Chondrocyte (in vitro differentiated cells): Measurements from ENCODE around the gene SERINC5. TPM values are rescaled to one million over a fixed set of nuclear protein-coding genes. Genes with fewer than 3 reads are reported as not detected.
"Not testable (repeated sequence)": the region's sequence is repeated elsewhere in the genome, so short reads cannot be mapped to it uniquely, and the experiment has no call there.

ENCODE experiments used
- DNase-seq: peaks from one replicate; pipeline ENCODE4 v3.0.0; 2021; ENCODE audit warnings: mixed read lengths, low spot score
- H3K27ac Mint-ChIP-seq: one replicate; pipeline ENCODE4 v1.8.0; 2021; ENCODE audit warnings: mild to moderate bottlenecking, moderate library complexity, mixed read lengths; ENCODE audit not compliant: unreplicated experiment
- H3K27me3 Mint-ChIP-seq: 2 replicates; pipeline ENCODE4 v1.8.0; 2021; ENCODE audit warnings: low read depth, mixed read lengths
- H3K36me3 Mint-ChIP-seq: 2 replicates; pipeline ENCODE4 v1.8.0; 2021; ENCODE audit warnings: low read depth, mixed read lengths
- H3K4me1 Mint-ChIP-seq: 2 replicates; pipeline ENCODE4 v1.8.0; 2021; ENCODE audit warnings: low read depth, mild to moderate bottlenecking, mixed read lengths
- H3K4me3 Mint-ChIP-seq: one replicate; pipeline ENCODE4 v1.8.0; 2021; ENCODE audit warnings: mild to moderate bottlenecking, moderate library complexity, mixed read lengths; ENCODE audit not compliant: unreplicated experiment
- H3K9me3 Mint-ChIP-seq: 2 replicates; pipeline ENCODE4 v1.8.0; 2021; ENCODE audit warnings: low read depth, mixed read lengths
- total RNA-seq: library from RNA; stranded (reverse); gene quantifications from 3 replicates; pipeline ENCODE4 v1.2.1, GENCODE V29; 2021
- TF ChIP-seq, protein P1 (sequence below): fragments of 200-600 bp; sonication (generic); IDR thresholded peaks from 2 replicates; pipeline ENCODE4 v1.5.0; 2021; ENCODE audit warnings: antibody characterized with exemption, mild to moderate bottlenecking, moderate library complexity

SERINC5 gene
- total RNA-seq, 1 donor from 2014 or later, result 41.5 TPM

DNA sequence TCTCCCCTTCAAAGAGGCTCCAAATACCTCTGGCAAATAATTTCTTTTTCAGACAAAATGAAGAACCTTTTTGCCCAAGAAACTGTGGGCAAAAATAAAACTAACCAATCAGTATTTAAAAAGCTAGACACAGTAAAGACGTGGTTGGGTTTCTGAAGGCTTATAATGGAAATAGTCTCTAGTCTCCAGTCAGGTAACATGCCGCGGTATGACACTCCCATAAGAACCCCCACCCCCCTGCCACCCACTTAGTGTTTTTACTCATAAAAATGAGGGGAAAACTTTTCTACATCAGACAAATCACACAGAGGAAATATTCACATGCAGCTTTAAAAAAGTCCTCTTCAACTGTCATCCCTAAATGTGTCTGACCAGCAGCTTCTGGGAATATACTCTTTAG, 115.4 kb downstream of the SERINC5 start:
- TF ChIP-seq, protein P1, sequence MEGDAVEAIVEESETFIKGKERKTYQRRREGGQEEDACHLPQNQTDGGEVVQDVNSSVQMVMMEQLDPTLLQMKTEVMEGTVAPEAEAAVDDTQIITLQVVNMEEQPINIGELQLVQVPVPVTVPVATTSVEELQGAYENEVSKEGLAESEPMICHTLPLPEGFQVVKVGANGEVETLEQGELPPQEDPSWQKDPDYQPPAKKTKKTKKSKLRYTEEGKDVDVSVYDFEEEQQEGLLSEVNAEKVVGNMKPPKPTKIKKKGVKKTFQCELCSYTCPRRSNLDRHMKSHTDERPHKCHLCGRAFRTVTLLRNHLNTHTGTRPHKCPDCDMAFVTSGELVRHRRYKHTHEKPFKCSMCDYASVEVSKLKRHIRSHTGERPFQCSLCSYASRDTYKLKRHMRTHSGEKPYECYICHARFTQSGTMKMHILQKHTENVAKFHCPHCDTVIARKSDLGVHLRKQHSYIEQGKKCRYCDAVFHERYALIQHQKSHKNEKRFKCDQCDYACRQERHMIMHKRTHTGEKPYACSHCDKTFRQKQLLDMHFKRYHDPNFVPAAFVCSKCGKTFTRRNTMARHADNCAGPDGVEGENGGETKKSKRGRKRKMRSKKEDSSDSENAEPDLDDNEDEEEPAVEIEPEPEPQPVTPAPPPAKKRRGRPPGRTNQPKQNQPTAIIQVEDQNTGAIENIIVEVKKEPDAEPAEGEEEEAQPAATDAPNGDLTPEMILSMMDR, result no peak
- no peak for DNase-seq
- no peak overlapping the region for H3K4me3 Mint-ChIP-seq
- H3K9me3 Mint-ChIP-seq, result no peaks in the 10 kb centered on the region
- peaks cover 12% of the 10 kb centered on the region for H3K36me3 Mint-ChIP-seq
- H3K27ac Mint-ChIP-seq, result peak overlapping the region; percentile 93
- H3K27me3 Mint-ChIP-seq, result no peaks in the 10 kb centered on the region
- peaks cover 41% of the 10 kb centered on the region for H3K4me1 Mint-ChIP-seq

- Mint-ChIP-seq H3K27me3 (no peaks in the 10 kb centered on the region), H3K9me3 (no peaks in the 10 kb centered on the region), H3K36me3 (peaks cover 9% of the 10 kb centered on the region), H3K4me1 (peaks cover 41% of the 10 kb centered on the region), H3K27ac (no peak overlapping the region), H3K4me3 (no peak overlapping the region)
- TF ChIP-seq, protein P1, result no peak
- no peak for DNase-seq
Measured at GRCh38 chr5:80139466-80139972, 116.3 kb downstream of the SERINC5 start.

DNA sequence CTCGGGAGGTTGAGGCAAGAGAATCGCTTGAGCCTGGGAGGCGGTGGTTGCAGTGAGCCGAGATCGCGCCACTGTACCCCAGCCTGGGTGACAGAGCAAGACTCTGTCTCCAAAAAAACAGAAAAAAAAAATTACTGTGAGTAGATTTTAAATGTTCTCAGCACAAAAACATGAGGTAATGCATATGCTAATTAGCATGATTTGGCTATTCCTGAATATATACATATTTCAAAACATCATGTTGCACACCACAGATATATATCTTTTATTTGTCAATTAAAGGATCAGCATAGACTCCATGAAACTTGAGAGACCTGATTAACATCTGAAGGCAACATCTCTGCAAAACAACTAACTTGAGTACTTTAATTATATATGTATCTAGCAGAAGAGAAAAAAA, 117.4 kb downstream of the SERINC5 start:
- no peaks in the 10 kb centered on the region for H3K9me3 Mint-ChIP-seq
- peaks cover 35% of the 10 kb centered on the region for H3K4me1 Mint-ChIP-seq
- TF ChIP-seq, protein P1, result no peak
- H3K27ac Mint-ChIP-seq, result no peak overlapping the region
- no peak overlapping the region for H3K4me3 Mint-ChIP-seq
- no peak for DNase-seq
- H3K36me3 Mint-ChIP-seq, result peaks cover 5% of the 10 kb centered on the region
- H3K27me3 Mint-ChIP-seq, result no peaks in the 10 kb centered on the region

GRCh38 chr5:80136798-80137197, 119.0 kb downstream of the SERINC5 start:
- H3K27me3 Mint-ChIP-seq, H3K36me3 Mint-ChIP-seq, H3K9me3 Mint-ChIP-seq, H3K4me3 Mint-ChIP-seq, H3K27ac Mint-ChIP-seq, DNase-seq: not testable (repeated sequence)
- H3K4me1 Mint-ChIP-seq, result peaks cover 18% of the 10 kb centered on the region

DNA sequence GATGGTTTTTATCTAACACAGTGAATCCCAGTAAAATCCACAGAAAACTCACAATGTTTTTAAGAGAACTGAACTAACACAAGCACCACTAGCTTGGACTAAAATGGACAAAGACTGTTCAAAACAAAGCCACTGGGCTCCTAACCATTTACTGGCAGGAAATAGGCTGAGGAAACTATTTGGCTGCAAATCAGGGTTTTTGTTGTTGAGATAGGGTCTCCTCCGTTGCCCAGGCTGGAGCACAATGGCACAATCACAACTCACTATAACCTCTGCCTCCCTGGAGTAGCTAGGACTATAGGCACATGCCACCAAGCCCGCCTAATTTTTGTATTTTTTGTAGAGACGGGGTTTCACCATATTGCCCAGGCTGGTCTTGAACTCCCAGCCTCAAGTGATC, 121.0 kb downstream of the SERINC5 start:
- Mint-ChIP-seq H3K4me3 (no peak overlapping the region), H3K9me3 (no peaks in the 10 kb centered on the region), H3K36me3 (peaks cover 5% of the 10 kb centered on the region), H3K4me1 (peaks cover 6% of the 10 kb centered on the region), H3K27me3 (no peaks in the 10 kb centered on the region), H3K27ac (no peak overlapping the region)
- DNase-seq, result no peak
- TF ChIP-seq, protein P1, result no peak

GRCh38 chr5:80129146-80129545, 126.7 kb downstream of the SERINC5 start:
- peaks cover 37% of the 10 kb centered on the region for H3K4me1 Mint-ChIP-seq
- H3K4me3 Mint-ChIP-seq, result no peak overlapping the region
- H3K9me3 Mint-ChIP-seq, result no peaks in the 10 kb centered on the region
- no peaks in the 10 kb centered on the region for H3K36me3 Mint-ChIP-seq
- H3K27ac Mint-ChIP-seq, result peak overlapping the region; percentile 30
- TF ChIP-seq, protein P1, result no peak
- DNase-seq, result no peak
- H3K27me3 Mint-ChIP-seq, result no peaks in the 10 kb centered on the region
